Jurkat, Clone E6-1 (cell line): ENCODE results near the gene CERS4.
"Not testable (repeated sequence)": the region's sequence is repeated elsewhere in the genome, so short reads cannot be mapped to it uniquely, and the experiment has no call there.

Experiments
- DNase-seq: peaks from one replicate; pipeline ENCODE4 v3.0.0-alpha.2; 2011; ENCODE audit warnings: low read depth, low spot score
- H3K4me3 ChIP-seq: 2 replicates; pipeline ENCODE4 v1.5.1; 2011; ENCODE audit warnings: mild to moderate bottlenecking, low read length, control low read depth, moderate library complexity

The CERS4 gene

GRCh38 chr19:8256276-8257051 is 47.3 kb downstream of the CERS4 start:
- no peak for DNase-seq
- no peak overlapping the region for H3K4me3 ChIP-seq

GRCh38 chr19:8257052-8257443 is 47.9 kb downstream of the CERS4 start:
- H3K4me3 ChIP-seq = no peak overlapping the region
- DNase-seq = no peak

GRCh38 chr19:8259142-8259921 is 50.2 kb downstream of the CERS4 start:
- no peak for DNase-seq
- no peak overlapping the region for H3K4me3 ChIP-seq

- no peak for DNase-seq
Observed at GRCh38 chr19:8259922-8260247, 50.7 kb downstream of the CERS4 start.

GRCh38 chr19:8261347-8261746 is 52.2 kb downstream of the CERS4 start:
- DNase-seq = no peak
- H3K4me3 ChIP-seq = no peak overlapping the region

More at GRCh38 chr19:8259922-8260247, 50.7 kb downstream of the CERS4 start:
- no peak overlapping the region for H3K4me3 ChIP-seq

GRCh38 chr19:8261881-8262280 is 52.7 kb downstream of the CERS4 start:
- no peak for DNase-seq

GRCh38 chr19:8262431-8262830 is 53.3 kb downstream of the CERS4 start:
- no peak for DNase-seq
- H3K4me3 ChIP-seq = no peak overlapping the region

More at GRCh38 chr19:8261881-8262280, 52.7 kb downstream of the CERS4 start:
- no peak overlapping the region for H3K4me3 ChIP-seq

GRCh38 chr19:8264248-8264647 is 55.1 kb downstream of the CERS4 start:
- H3K4me3 ChIP-seq, DNase-seq: not testable (repeated sequence)

GRCh38 chr19:8265872-8266271 is 56.7 kb downstream of the CERS4 start:
- no peak for DNase-seq
- no peak overlapping the region for H3K4me3 ChIP-seq

- no peak for DNase-seq
- no peak overlapping the region for H3K4me3 ChIP-seq
Observed at GRCh38 chr19:8269724-8270123, 60.6 kb downstream of the CERS4 start.

GRCh38 chr19:8276508-8276907 is 67.3 kb downstream of the CERS4 start:
- DNase-seq, H3K4me3 ChIP-seq: not testable (repeated sequence)

- DNase-seq, H3K4me3 ChIP-seq: not testable (repeated sequence)
Observed at GRCh38 chr19:8291337-8291736, 82.2 kb downstream of the CERS4 start.

GRCh38 chr19:8302357-8302691 is 93.2 kb downstream of the CERS4 start:
- no peak for DNase-seq
- no peak overlapping the region for H3K4me3 ChIP-seq

- no peak overlapping the region for H3K4me3 ChIP-seq
- DNase-seq = no peak
Observed at GRCh38 chr19:8302734-8303133, 93.6 kb downstream of the CERS4 start.

- no peak for DNase-seq
- no peak overlapping the region for H3K4me3 ChIP-seq
Observed at GRCh38 chr19:8304841-8305621, 95.9 kb downstream of the CERS4 start.

GRCh38 chr19:8305798-8306197 is 96.6 kb downstream of the CERS4 start:
- no peak overlapping the region for H3K4me3 ChIP-seq
- DNase-seq = no peak

GRCh38 chr19:8306235-8307054 is 97.3 kb downstream of the CERS4 start:
- DNase-seq = no peak
- H3K4me3 ChIP-seq = peak overlapping the region; percentile 67

GRCh38 chr19:8307400-8307964 is 98.3 kb downstream of the CERS4 start:
- no peak for DNase-seq
- H3K4me3 ChIP-seq = peak overlapping the region; percentile 67
